A673 (cell line): Measurements from ENCODE around the gene WEE2. TPM values are rescaled to one million over a fixed set of nuclear protein-coding genes. Genes with fewer than 3 reads are reported as not detected.

Experiments used
- BruUV-seq: library from RNA; stranded (reverse); fragments of 400-500 nt; replicated peaks from 2 replicates; lab custom pipeline; 2021; lab: Mats Ljungman, UMichigan
- CTCF ChIA-PET: fragments of 300-600 bp; sonication (Branson Sonifier 250); formaldehyde crosslinking; loops from one replicate; lab custom pipeline; 2022; ENCODE audit warnings: antibody characterized with exemption; lab: Charles Lee
- POLR2A ChIA-PET: fragments of 300-600 bp; sonication (Branson Sonifier 250); formaldehyde crosslinking; loops from one replicate; lab custom pipeline; 2022; ENCODE audit warnings: antibody characterized with exemption; ENCODE audit not compliant: low non-redundant PET; lab: Charles Lee
- DNase-seq: peaks from one replicate; pipeline ENCODE4 v3.0.0-alpha.2; 2015; ENCODE audit warnings: low spot score
- H3K27ac ChIP-seq: fragments of 200-600 bp; sonication (generic); 2 replicates; pipeline ENCODE4 v1.5.1; 2016; ENCODE audit warnings: mixed run types, low read depth, mild to moderate bottlenecking, mixed read lengths, antibody characterized with exemption, low read length; ENCODE audit not compliant: poor library complexity, severe bottlenecking
- H3K27me3 ChIP-seq: fragments of 200-600 bp; sonication (generic); replicated peaks from 2 replicates; pipeline ENCODE4 v1.6.1; 2017; ENCODE audit warnings: mixed run types, low read depth, mild to moderate bottlenecking, mixed read lengths, antibody characterized with exemption, low read length; ENCODE audit not compliant: insufficient read depth, poor library complexity
- H3K36me3 ChIP-seq: fragments of 200-600 bp; sonication (generic); 2 replicates; pipeline ENCODE4 v1.6.1; 2016; ENCODE audit warnings: mixed run types, mild to moderate bottlenecking, mixed read lengths, antibody characterized with exemption, low read length; ENCODE audit not compliant: insufficient read depth, poor library complexity, severe bottlenecking
- H3K4me1 ChIP-seq: fragments of 200-600 bp; sonication (generic); 2 replicates; pipeline ENCODE4 v1.6.1; 2017; ENCODE audit warnings: mixed run types, mild to moderate bottlenecking, mixed read lengths, antibody characterized with exemption, low read length; ENCODE audit not compliant: insufficient read depth, poor library complexity, severe bottlenecking
- H3K4me3 ChIP-seq: fragments of 200-600 bp; sonication (generic); 2 replicates; pipeline ENCODE4 v1.5.1; 2016; ENCODE audit warnings: low read depth, mixed run types, mild to moderate bottlenecking, mixed read lengths, low read length; ENCODE audit not compliant: poor library complexity, severe bottlenecking
- H3K9me3 ChIP-seq: fragments of 200-600 bp; sonication (generic); 2 replicates; pipeline ENCODE4 v1.6.1; 2016; ENCODE audit warnings: mixed run types, low read depth, mild to moderate bottlenecking, mixed read lengths, antibody characterized with exemption, low read length; ENCODE audit not compliant: poor library complexity, severe bottlenecking
- CTCF ChIP-seq: fragments of 300-800, 200-600 bp; sonication (generic); conservative IDR thresholded peaks from 2 replicates; pipeline ENCODE4 v1.5.1; 2017; ENCODE audit warnings: low read depth, mild to moderate bottlenecking, antibody characterized with exemption, low read length, moderate library complexity, mixed read lengths
- EZH2 ChIP-seq: fragments of 200-600 bp; sonication (generic); IDR thresholded peaks from 2 replicates; pipeline ENCODE4 v1.6.1; 2017; ENCODE audit warnings: borderline replicate concordance, low read depth, mild to moderate bottlenecking, mixed read lengths, antibody characterized with exemption, low read length; ENCODE audit not compliant: poor library complexity, severe bottlenecking
- intact Hi-C: fragments of 100-400 bp; cut with micrococcal nuclease; formaldehyde crosslinking; loops from one replicate; pipeline ENCODE4 v1.10.0; 2022; ENCODE audit not compliant: unreplicated experiment
- total RNA-seq: library from RNA; stranded (reverse); gene quantifications from 2 replicates; pipeline ENCODE4 v1.2.3, GENCODE V29; 2021

WEE2 gene
- total RNA-seq, 1 experiment from 2014 or later, result 0.09 TPM

- ChIA-PET POLR2A (no interaction called here), CTCF (no interaction called here)
- Histone ChIP-seq H3K4me1 (no peaks in the 10 kb centered on the region), H3K9me3 (no peaks in the 10 kb centered on the region), H3K36me3 (no peaks in the 10 kb centered on the region), H3K4me3 (no peak overlapping the region), H3K27me3 (peaks cover 20% of the 10 kb centered on the region), H3K27ac (no peak overlapping the region)
- no TSS peak for BruUV-seq
- intact Hi-C loops, result no loop called here
- no peak for TF ChIP-seq CTCF
- TF ChIP-seq EZH2, result no peak
- no peak for DNase-seq
These were observed 7.9 kb downstream of the WEE2 start for GRCh38 chr7:141715794-141716689.

- ChIA-PET CTCF (no interaction called here), POLR2A (interaction anchor here (0.6 kb wide), 1 partner anchor 9 kb away, joined by 3 read pairs; no protein-coding TSS in a partner anchor)
- TF ChIP-seq CTCF (no peak), EZH2 (no peak)
- Histone ChIP-seq H3K36me3 (no peaks in the 10 kb centered on the region), H3K9me3 (no peaks in the 10 kb centered on the region), H3K27me3 (peaks cover 20% of the 10 kb centered on the region), H3K4me3 (no peak overlapping the region), H3K4me1 (no peaks in the 10 kb centered on the region), H3K27ac (no peak overlapping the region)
- BruUV-seq, result no TSS peak
- intact Hi-C loops, result no loop called here
- no peak for DNase-seq
These were observed 9.3 kb downstream of the WEE2 start for GRCh38 chr7:141717450-141717849.

DNA sequence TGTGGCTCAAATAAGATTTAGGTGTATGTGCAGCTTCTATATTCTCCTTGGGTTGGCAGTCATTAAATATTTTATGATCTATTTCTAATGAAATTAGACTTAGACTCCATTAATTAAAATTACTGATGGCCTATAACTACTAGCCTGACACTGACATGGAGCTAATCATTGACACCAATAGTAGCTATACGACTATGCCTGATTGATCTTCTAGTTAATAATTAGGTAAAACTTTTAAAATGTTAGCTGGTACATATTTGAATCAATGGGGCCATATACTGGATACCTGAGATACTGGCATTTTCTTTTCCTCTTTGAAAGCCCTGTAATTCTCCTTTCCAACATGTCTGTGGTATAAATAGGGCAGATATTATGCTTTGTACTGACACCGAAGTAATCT, 14.4 kb downstream of the WEE2 start:
- DNase-seq, result no peak
- no peak for TF ChIP-seq CTCF
- TF ChIP-seq EZH2, result no peak
- H3K36me3 ChIP-seq, result no peaks in the 10 kb centered on the region
- intact Hi-C loops, result no loop called here
- CTCF ChIA-PET, result no interaction called here
- no peaks in the 10 kb centered on the region for H3K9me3 ChIP-seq
- H3K4me1 ChIP-seq, result no peaks in the 10 kb centered on the region
- no peak overlapping the region for H3K27ac ChIP-seq
- no peak overlapping the region for H3K4me3 ChIP-seq
- no TSS peak for BruUV-seq
- H3K27me3 ChIP-seq, result peaks cover 2% of the 10 kb centered on the region
- POLR2A ChIA-PET, result no interaction called here
